ENCODE results near the gene PCDHA10. TPM values are rescaled to one million over a fixed set of nuclear protein-coding genes. Genes with fewer than 3 reads are reported as not detected.

Gene PCDHA10
- polyA plus RNA-seq, 1 donor from 2014 or later: 5.5 TPM

- Histone ChIP-seq H3K36me3 (ENCODE audit: insufficient read depth, low read length) (peaks cover 17% of the 10 kb centered on the region), H3K4me3 (ENCODE audit: low read length) (peak overlapping the region; percentile 72)
Observed at GRCh38 chr5:140808889-140809291, 46.8 kb upstream of the PCDHA10 start.

More at GRCh38 chr5:140808889-140809291, 46.8 kb upstream of the PCDHA10 start:
- TF ChIP-seq EZH2 (IDR thresholded peaks at IDR 0.05; ENCODE audit: borderline replicate concordance, insufficient read depth, low read length, poor library complexity, severe bottlenecking) (no peak), SMC3 (conservative IDR thresholded peaks at IDR 0.05; ENCODE audit: poor library complexity) (no peak), TAF1 (IDR thresholded peaks at IDR 0.05; ENCODE audit: low read depth) (no peak), CTCF (IDR thresholded peaks at IDR 0.05; ENCODE audit: poor library complexity, severe bottlenecking) (no peak), MXI1 (conservative IDR thresholded peaks at IDR 0.05; ENCODE audit: poor library complexity, severe bottlenecking) (no peak), POLR2AphosphoS5 (IDR thresholded peaks at IDR 0.05) (no peak), REST (IDR thresholded peaks at IDR 0.05; ENCODE audit: borderline replicate concordance) (no peak), RAD21 (conservative IDR thresholded peaks at IDR 0.05) (no peak), EP300 (conservative IDR thresholded peaks at IDR 0.05; ENCODE audit: poor library complexity, severe bottlenecking) (no peak)
- Histone ChIP-seq H3K9ac (ENCODE audit: low read length) (no peak overlapping the region), H4K20me1 (ENCODE audit: insufficient read depth) (no peaks in the 10 kb centered on the region), H3F3A (ENCODE audit: insufficient read depth, low read length, poor library complexity, severe bottlenecking) (peaks cover 2% of the 10 kb centered on the region), H3K4me2 (ENCODE audit: low read length) (no peak overlapping the region), H3K9me2 (ENCODE audit: insufficient read depth, low read length) (no peaks in the 10 kb centered on the region), H3K9me3 (ENCODE audit: low read length) (peaks cover 19% of the 10 kb centered on the region), H3K27me3 (ENCODE audit: insufficient read depth, low read depth, low read length) (no peaks in the 10 kb centered on the region), H2AFZ (ENCODE audit: low read depth, low read length) (no peak overlapping the region), H3K27ac (ENCODE audit: low read length) (no peak overlapping the region), H3K79me2 (replicated peaks; ENCODE audit: insufficient read depth, low read length) (peaks cover 64% of the 10 kb centered on the region)

Measured in neural cell (in vitro differentiated cells).